IPS-18c (cell line): Measurements from ENCODE around the gene XIRP2.
"Not testable (repeated sequence)": the region's sequence is repeated elsewhere in the genome, so short reads cannot be mapped to it uniquely, and the experiment has no call there.

Experiments used
- H3K4me3 ChIP-seq: 2 replicates; pipeline ENCODE4 v1.7.0; 2013; ENCODE audit warnings: low read depth, mild to moderate bottlenecking, low read length, moderate library complexity; ENCODE audit not compliant: insufficient read depth
- H3K9me3 ChIP-seq: one replicate; pipeline ENCODE4 v1.6.1; 2013; ENCODE audit warnings: mild to moderate bottlenecking, low read length, moderate library complexity; ENCODE audit not compliant: control insufficient read depth, insufficient read depth

XIRP2 gene

DNA sequence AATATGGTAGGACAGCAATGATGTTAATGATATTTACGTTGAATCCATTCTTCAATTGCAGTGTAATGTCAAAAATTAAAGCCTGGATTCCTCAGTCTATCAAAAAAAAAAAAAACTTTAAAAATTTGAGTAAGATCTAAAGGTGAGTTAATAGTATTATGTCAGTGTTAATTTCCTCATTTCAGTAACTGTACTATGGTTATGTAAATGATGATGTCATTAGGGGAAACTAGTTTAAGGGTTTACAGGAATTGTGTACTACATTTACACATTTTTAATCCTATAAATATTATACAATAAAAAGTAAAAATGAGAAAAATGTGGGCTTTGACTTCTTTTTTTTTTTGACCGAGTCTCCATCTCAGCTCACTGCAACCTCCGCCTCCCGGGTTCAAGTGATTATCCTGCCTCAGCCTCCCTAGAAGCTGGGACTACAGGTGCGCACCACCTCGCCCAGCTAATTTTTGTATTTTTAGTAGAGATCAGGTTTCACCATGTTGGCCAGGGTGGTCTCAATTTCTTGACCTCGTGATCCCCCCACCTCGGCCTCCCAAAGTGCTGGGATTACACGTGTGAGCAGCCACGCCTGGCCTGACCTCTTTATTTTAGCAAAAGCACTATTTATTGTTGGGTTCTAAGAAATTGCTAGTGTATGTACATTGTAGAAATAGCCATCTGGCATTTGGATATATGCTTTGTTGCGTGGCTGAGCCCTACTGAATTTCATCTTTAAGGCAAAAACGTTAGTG is 106.5 kb downstream of the XIRP2 start:
- no peak overlapping the region for H3K4me3 ChIP-seq
- no peaks in the 10 kb centered on the region for H3K9me3 ChIP-seq

DNA sequence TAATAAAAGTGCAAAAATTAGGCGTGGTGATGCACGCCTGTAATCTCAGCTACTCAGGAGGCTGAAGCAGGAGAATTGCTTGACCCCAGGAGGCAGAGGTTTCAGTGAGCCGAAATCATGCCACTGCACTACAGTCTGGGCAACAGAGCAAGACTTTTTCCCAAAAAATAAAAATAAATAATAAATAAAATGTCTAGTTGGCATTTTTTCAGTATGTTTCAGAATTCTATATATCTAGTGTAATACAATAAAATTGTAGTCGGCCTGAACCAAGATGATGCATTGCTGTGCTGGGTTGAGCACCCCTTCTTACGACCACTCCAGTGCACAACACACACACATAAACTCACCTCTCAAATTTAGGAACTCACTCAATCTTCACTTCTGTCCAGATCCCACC is 108.2 kb downstream of the XIRP2 start:
- H3K4me3 ChIP-seq, result no peak overlapping the region
- H3K9me3 ChIP-seq, result no peaks in the 10 kb centered on the region

DNA sequence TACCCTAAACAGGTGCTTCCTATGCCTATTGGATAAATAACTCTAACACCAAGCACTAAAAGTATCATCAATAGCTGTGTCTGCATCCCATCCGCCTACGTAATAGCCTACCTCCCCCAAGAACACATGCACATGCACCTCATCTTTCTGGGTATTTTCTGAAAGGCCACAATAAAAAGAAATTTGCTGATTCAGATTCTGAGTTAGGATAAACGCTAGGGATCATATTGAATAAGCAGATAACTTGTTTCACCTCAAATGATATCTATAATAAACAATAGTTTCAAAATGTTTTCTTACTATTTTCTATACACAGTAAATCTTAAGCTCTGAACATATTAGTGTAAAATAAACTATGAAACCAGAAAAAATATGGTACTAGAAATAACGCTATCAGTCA is 112.9 kb downstream of the XIRP2 start:
- no peak overlapping the region for H3K4me3 ChIP-seq
- no peaks in the 10 kb centered on the region for H3K9me3 ChIP-seq

DNA sequence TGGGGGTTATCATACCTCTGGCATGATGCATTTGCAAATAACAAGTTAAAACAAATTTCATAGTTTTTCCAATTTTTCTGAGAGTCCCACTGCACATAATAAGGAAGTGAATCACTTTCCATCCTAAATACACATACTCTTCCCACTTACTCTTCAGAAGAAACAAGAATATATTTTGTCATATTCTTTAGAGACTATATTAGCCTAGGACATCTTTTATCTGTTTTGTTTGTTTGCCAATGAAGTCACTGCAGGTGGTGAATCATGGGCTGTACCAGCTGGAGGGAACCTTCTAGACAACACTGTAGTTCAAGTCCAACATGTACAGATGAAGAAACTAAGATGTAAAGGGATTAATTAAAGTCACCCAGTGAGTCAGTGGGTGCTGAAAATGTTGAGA is 116.8 kb downstream of the XIRP2 start:
- no peak overlapping the region for H3K4me3 ChIP-seq
- no peaks in the 10 kb centered on the region for H3K9me3 ChIP-seq

DNA sequence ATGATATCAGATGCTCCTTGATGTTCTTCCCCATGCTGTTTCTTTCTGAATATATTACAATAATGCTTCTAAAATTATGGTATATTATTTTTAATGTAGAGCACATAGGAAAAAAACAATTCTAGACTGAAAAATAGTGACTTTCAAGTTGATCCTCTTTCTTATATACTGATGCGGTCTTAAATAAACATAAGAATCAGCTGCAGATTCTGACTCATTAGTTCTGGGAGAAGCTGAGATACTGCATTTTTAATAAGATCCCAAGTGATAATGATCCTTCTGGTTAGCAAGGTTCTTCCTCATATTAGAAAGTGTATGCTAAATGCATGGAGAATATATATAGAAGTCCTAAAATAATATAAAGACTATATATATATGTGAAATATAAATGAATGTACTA is 124.9 kb downstream of the XIRP2 start:
- H3K9me3 ChIP-seq, result no peaks in the 10 kb centered on the region

DNA sequence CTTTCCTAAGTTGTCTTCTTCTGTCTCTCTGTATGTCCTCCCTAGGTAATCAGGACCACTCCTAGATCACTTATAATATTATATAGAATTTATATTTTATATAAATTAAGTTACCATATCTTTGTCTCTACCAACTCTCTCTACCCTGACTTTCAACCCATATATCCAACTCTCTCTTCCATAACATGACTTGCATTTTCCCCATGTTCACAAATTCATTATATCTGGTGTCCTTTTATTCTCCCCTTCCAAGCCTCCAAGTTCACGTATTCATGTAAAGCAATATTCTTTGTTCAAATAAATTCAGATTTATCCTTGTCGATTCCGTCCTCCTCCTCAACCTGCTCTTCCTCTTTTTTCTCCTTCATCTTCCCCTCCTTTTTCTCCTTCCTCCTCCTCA is 127.5 kb downstream of the XIRP2 start:
- Histone ChIP-seq H3K9me3 (no peaks in the 10 kb centered on the region), H3K4me3 (no peak overlapping the region)

More for the DNA sequence above, 124.9 kb downstream of the XIRP2 start:
- no peak overlapping the region for H3K4me3 ChIP-seq

DNA sequence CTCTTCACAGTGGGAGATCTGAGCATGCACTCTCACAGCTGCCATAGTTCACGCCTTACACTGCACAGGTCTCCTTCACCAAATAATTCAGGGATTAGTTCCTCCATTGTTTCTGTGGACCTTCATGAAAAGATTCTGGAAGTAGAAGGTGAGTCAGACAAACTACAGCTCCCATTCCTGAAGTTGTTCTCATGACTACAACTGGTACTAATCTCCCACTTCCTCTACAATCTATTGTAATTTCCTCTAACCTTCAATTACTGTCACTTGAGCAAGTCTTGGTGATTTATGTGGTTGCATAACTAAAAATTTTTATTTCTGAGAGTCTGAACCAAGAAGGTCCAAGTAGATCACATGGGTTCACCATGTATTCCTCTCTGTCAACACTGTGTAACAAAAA is 128.7 kb downstream of the XIRP2 start:
- no peak overlapping the region for H3K4me3 ChIP-seq
- no peaks in the 10 kb centered on the region for H3K9me3 ChIP-seq

DNA sequence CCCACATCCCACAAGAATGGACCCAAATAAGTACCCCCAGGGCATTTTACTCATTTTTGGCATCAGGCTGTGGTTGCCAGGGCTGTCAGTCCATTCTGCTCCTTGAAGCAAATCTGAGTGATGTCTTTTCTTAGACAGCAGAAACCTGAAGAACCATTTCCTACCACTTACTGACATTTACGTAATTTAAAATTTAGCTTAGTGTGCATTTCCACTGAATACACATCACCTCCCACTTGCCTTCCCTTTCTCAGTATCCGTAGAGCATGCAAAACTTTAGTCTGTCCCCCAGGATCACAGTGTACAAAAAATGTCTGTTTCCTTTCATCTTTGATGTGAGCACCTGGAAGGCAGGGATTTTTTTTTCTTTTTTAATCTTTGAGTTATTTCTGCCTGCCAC is 130.3 kb downstream of the XIRP2 start:
- H3K4me3 ChIP-seq, result no peak overlapping the region
- H3K9me3 ChIP-seq, result no peaks in the 10 kb centered on the region

DNA sequence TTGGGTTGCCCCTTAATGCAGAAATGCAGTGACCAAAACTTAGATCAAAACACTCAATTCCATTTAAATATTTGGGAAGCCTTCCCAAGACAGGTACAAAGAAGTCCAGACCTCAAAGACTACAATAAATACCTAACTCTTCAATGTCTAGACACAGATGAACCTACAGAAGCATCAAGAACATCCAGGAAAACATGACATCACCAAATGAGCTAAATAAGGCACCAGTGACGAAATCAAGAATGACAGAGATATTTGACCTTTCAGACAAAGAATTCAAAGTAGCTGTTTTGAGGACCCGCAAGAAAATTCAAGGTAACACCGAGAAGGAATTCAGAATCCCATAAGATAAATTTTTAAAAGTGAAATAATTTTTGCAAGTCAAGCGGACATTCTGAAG is 140.2 kb downstream of the XIRP2 start:
- Histone ChIP-seq H3K9me3 (no peaks in the 10 kb centered on the region), H3K4me3 (no peak overlapping the region)

DNA sequence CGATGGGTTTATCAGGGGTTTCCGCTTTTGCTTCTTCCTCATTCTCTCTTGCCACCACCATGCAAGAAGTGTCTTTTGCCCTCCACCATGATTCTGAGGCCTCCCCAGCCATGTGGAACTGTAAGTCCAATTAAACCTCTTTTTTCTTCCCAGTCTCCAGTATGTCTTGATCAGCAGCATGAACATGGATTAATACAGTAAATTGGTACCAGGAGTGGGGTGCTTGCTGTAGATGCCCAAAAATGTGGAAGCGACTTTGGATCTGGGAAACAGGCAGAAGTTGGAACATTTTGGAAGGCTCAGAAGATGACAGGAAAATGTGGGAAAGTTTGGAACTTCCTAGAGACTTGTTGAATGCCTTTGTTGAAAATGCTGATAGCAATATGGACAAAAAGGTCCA is 146.7 kb downstream of the XIRP2 start:
- not testable (repeated sequence) for H3K9me3 ChIP-seq, H3K4me3 ChIP-seq

DNA sequence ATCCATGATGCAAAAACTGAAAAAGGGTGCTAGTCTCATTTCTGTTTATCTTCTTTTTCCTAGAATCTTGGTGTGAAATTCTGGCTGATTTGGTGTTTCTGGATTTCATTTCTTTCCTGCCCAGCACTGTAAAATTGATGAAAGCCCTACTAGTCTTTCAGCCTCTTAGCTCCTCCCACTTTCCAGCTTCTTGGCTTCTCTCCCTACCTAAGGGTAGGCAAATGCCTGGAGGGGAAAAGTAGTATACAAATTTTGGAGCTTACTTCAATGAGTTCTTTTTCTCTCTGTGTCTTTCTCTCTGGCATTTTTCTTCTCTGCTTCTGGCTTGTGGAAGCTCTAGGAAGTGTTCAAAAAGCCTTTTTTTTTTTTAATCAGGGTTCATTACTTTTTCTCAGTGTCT is 160.5 kb downstream of the XIRP2 start:
- no peaks in the 10 kb centered on the region for H3K9me3 ChIP-seq
- no peak overlapping the region for H3K4me3 ChIP-seq

DNA sequence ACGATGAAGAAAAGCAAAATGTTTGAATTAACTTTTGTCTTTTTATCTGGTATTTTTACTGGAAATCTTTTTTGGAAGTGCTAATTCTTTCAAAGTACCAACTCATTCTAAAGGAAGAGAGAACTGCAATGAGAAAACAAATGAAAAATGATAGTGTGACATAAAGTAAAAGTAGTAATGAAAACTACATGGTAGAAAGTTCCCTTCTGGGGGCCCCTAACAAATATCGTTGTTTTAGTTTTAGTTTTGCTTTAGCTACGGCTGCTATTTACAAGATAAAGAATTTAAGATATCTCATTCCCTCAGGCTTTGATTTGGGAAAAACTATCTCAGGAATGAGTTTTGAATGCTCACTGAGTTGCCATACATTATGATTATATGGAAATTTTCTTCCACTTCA is 161.4 kb downstream of the XIRP2 start:
- no peaks in the 10 kb centered on the region for H3K9me3 ChIP-seq
- H3K4me3 ChIP-seq, result no peak overlapping the region

DNA sequence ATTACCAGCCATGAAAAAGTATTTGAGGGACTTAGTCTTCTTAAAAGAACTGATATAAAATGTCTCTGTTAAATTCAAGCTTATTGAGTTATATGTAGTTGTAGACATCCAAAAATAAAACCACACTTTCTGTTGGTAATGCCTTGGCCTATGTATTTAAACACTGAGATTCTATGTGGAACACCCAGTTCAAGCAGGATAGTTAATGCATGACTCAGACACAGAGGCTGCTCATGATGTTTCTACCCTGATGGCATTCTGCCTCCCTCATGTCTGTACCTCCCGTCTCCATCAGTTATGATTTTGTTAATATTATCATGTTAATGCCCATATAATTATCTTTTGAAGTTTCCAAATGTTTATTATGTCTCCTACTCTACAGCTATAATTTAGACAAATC is 164.5 kb downstream of the XIRP2 start:
- Histone ChIP-seq H3K9me3 (no peaks in the 10 kb centered on the region), H3K4me3 (no peak overlapping the region)

DNA sequence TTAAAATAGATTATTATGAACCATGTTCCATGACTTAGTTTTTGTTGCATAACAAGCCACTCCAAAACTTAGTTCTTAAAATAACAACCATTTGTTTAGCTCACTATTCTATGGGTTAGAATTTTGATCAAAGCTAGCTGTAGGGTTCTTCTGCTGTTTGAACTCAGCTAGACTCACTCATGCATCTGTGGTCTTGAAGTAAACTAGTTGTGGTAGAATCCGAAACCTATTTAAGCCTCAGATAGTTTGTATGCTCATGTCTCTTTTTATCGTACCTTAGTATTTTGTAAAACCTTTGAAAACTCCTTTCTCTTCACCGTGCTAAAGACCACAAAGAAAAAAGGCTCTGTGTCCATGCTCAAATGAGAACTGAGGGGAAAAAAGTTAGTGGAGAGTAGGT is 166.6 kb downstream of the XIRP2 start:
- H3K4me3 ChIP-seq, result no peak overlapping the region
- H3K9me3 ChIP-seq, result no peaks in the 10 kb centered on the region

DNA sequence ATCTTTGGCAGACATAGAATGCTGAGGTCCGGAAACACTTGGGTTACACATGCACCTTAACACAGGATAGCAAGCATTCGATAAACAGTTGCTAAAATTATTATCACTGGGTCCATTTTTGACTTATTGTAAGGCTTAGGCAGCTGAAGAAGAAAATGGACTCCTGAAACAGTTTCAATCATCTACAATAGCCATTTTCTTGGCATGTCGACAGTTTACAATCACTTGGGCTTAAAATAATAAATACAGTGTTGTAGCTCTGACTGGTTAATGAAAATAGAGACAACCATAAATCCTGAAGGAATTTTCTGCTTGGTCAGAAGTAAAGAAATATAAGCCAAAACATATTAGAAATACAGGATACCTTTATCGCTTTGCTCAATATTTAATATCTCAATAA is 169.2 kb downstream of the XIRP2 start:
- H3K9me3 ChIP-seq, result no peaks in the 10 kb centered on the region
- H3K4me3 ChIP-seq, result no peak overlapping the region

DNA sequence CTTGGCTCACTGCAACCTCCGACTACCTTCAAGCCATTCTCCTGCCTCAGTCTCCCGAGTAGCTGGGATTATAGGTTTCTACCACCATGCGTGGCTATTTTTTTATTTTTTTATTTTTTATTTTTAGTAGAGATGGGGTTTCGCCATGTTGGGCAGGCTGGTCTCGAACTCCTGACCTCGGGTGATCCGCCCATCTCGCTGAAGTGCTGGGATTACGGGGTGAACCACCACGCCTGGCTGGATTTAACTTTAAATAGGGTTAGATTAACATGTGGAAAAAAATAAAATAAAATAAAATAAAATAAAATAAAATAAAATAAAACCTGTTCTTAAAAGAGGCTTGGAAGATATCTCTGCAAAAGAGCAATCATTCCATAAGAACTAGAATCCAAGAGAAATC is 170.9 kb downstream of the XIRP2 start:
- no peaks in the 10 kb centered on the region for H3K9me3 ChIP-seq
- no peak overlapping the region for H3K4me3 ChIP-seq

DNA sequence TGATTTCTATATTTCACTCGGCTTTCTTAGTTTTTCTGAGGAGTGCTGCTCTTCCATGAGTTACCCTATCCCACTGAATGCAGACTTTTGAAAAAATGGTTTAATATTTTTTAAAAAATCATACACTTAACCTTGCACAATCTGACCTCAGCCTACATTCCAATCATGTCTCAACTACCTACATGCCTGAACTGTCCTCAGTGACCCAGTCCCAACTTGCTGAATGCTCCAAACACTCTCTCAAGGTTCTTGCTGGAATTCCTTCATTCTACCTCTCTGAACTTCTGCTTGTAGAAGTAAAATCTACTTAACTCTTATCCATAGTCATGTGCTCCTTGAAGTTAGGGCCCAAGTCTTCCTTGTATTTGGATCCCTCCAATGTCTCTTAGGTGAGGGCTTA is 181.6 kb downstream of the XIRP2 start:
- Histone ChIP-seq H3K4me3 (no peak overlapping the region), H3K9me3 (no peaks in the 10 kb centered on the region)

DNA sequence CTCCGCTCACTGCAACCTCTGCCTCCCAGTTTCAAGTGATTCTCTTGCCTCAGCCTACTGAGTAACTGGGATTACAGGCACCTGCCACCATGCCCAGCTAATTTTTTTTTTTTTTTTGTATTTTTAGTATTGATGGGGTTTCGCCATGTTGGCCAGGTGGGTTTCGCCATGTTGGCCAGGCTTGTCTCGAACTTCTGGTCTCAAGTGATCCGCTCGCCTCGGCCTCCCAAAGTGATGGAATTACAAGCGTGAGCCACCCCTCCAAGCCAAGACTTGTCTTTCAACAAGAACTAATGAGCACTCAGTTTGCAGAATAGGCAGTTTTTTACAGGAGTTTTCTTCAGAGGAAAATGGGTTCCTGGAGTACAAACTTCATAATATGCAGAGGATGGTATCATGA is 187.4 kb downstream of the XIRP2 start:
- not testable (repeated sequence) for H3K9me3 ChIP-seq, H3K4me3 ChIP-seq

DNA sequence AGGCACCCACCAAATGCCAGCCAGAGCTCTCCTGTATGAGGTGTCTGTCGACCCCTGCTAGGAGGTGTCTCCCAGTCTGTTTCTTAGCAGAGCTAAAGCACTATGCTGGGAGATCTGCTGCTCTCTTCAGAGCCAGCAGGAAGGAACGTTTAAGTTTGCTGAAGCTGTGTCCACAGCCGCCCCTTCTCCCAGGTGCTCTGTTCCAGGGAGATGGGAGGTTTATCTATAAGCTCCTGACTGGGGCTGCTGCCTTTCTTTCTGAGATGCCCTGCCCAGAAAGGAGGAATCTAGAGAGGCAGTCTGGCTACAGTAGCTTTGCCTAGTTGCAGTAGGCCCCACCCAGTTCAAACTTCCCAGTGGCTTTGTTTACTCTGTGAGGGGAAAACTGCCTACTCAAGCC is 210.7 kb downstream of the XIRP2 start:
- H3K4me3 ChIP-seq, H3K9me3 ChIP-seq: not testable (repeated sequence)
